Esophagus squamous epithelium (tissue), 5 donors: Measurements from ENCODE around the gene METTL24. TPM values are rescaled to one million over a fixed set of nuclear protein-coding genes. Genes with fewer than 3 reads are reported as not detected.

Source experiments
- DNase-seq: peaks from one replicate; lab custom pipeline; 2025; lab: John Stamatoyannopoulos, UW
- H3K27ac ChIP-seq, 4 donors: fragments of 200-600 bp; sonication (generic); one replicate each; pipeline ENCODE4 v1.5.1; 2016 to 2019; ENCODE audit warnings: mild to moderate bottlenecking in 1 of 4
- H3K27me3 ChIP-seq, 4 donors: fragments of 200-600 bp; sonication (generic); 1 replicate in 3 of 4; 2 replicates in 1 of 4; pipeline versions ENCODE4 v1.5.1 to v1.6.0; 2017 to 2021; ENCODE audit warnings: antibody characterized with exemption in 1 of 4
- H3K36me3 ChIP-seq, 3 donors: fragments of 200-600 bp; sonication (generic); one replicate each; pipeline ENCODE4 v1.5.1; 2016 to 2019
- H3K4me1 ChIP-seq, 3 donors: fragments of 200-600 bp; sonication (generic); one replicate each; pipeline ENCODE4 v1.5.1; 2017 to 2019
- H3K4me3 ChIP-seq, 4 donors: fragments of 200-600 bp; sonication (generic); 1 replicate in 3 of 4; 2 replicates in 1 of 4; pipeline ENCODE4 v1.5.1; 2016 to 2019; ENCODE audit warnings: mild to moderate bottlenecking in 2 of 4, moderate library complexity in 1 of 4
- H3K9me3 ChIP-seq, 3 donors: fragments of 200-600 bp; sonication (generic); one replicate each; pipeline ENCODE4 v1.5.1; 2016 to 2019
- CTCF ChIP-seq, 6 experiments: fragments of 450-650 bp in 4 of 6; fragments of 200-600 bp in 2 of 6; sonication (generic) in 2 of 6; IDR thresholded peaks; one replicate each; pipeline ENCODE4 v1.5.1; 2016 to 2019; ENCODE audit warnings: antibody characterized with exemption in 6 of 6, mild to moderate bottlenecking in 4 of 6, moderate library complexity in 4 of 6
- POLR2A ChIP-seq, 4 donors: fragments of 450-650 bp; IDR thresholded peaks; one replicate each; pipeline ENCODE4 v1.6.1; 2017; ENCODE audit warnings: antibody characterized with exemption in 4 of 4, mild to moderate bottlenecking in 4 of 4, moderate library complexity in 3 of 4
- WGBS, 2 donors: methylation state at CpG; one replicate each; pipeline ENCODE4 v1.1.5; 2018; 5-methylcytosine and 5-hydroxymethylcytosine counted together
- intact Hi-C: fragments of 100-400 bp; cut with DNase I; formaldehyde crosslinking; loops from one replicate; pipeline ENCODE4 v1.15.0; 2022
- total RNA-seq, 4 donors: library from RNA; depleted of rRNA; stranded (reverse); fragments of >200 nt; gene quantifications; one replicate each; pipeline ENCODE4 v1.1.0, GENCODE V29; 2016
- donor health status: DM: yes; HTN: yes; CAD: no.

Gene METTL24
- total RNA-seq, result 1 to 10 TPM in 1 of 4 donors, under 1 TPM in 2, not detected in 1; 0.57 to 4.0 (median 0.83) TPM

- Histone ChIP-seq H3K4me1 (peaks cover 0 to 36% (median 0%) of the 10 kb centered on the region in 3 donors), H3K36me3 (no peaks in the 10 kb centered on the region), H3K9me3 (no peaks in the 10 kb centered on the region), H3K4me3 (peak within 1 kb of the TSS; percentile 41 to 70 (median 56)), H3K27ac (peak within 1 kb of the TSS; percentile 73 to 92 (median 80)), H3K27me3 (peaks cover 0 to 61% (median 2%) of the 10 kb centered on the region in 4 donors)
- DNase-seq, result no peak
- intact Hi-C loops, result no loop called here
- WGBS, 2 donors, result 6 to 9% methylated on average over 8 of the region's 107 CpGs
- TF ChIP-seq CTCF (IDR thresholded peaks at IDR 0.05) (peak in 2 of 6 experiments; percentile 7 to 11), POLR2A (IDR thresholded peaks at IDR 0.05) (peak in 1 of 4 donors; percentile 13)
These were observed at the start of gene METTL24 for GRCh38 chr6:110357664-110358552. TSS of gene METTL24 (minus strand) at chr6:110358349. CDS start at chr6:110358272, 77 bp downstream.

GRCh38 chr6:110404607-110405006 is 46.5 kb upstream of the METTL24 start:
- Histone ChIP-seq H3K27me3 (no peaks in the 10 kb centered on the region), H3K4me3 (no peak overlapping the region), H3K27ac (no peak overlapping the region), H3K36me3 (no peaks in the 10 kb centered on the region), H3K9me3 (no peaks in the 10 kb centered on the region), H3K4me1 (peaks cover 0 to 7% (median 0%) of the 10 kb centered on the region in 3 donors)
- 55 to 71% methylated on average over 8 of the region's 8 CpGs for WGBS, 2 donors
- no peak for DNase-seq
- TF ChIP-seq POLR2A (IDR thresholded peaks at IDR 0.05), result no peak
- TF ChIP-seq CTCF (IDR thresholded peaks at IDR 0.05), result no peak
- intact Hi-C loops, result no loop called here

GRCh38 chr6:110401585-110402176 is 43.5 kb upstream of the METTL24 start:
- Histone ChIP-seq H3K4me3 (no peak overlapping the region), H3K36me3 (no peaks in the 10 kb centered on the region), H3K27ac (no peak overlapping the region), H3K27me3 (no peaks in the 10 kb centered on the region), H3K9me3 (no peaks in the 10 kb centered on the region), H3K4me1 (peaks cover 0 to 13% (median 0%) of the 10 kb centered on the region in 3 donors)
- 80 to 86% methylated on average over 4 of the region's 4 CpGs for WGBS, 2 donors
- TF ChIP-seq CTCF (IDR thresholded peaks at IDR 0.05), result no peak
- TF ChIP-seq POLR2A (IDR thresholded peaks at IDR 0.05), result no peak
- intact Hi-C loops, result no loop called here
- no peak for DNase-seq

- TF ChIP-seq POLR2A (IDR thresholded peaks at IDR 0.05), result no peak
- no peak for TF ChIP-seq CTCF (IDR thresholded peaks at IDR 0.05)
- Histone ChIP-seq H3K4me1 (peaks cover 0 to 16% (median 0%) of the 10 kb centered on the region in 3 donors), H3K27me3 (no peaks in the 10 kb centered on the region), H3K36me3 (no peaks in the 10 kb centered on the region), H3K9me3 (no peaks in the 10 kb centered on the region), H3K4me3 (peak overlapping the region; percentile 26 to 65 (median 42)), H3K27ac (no peak overlapping the region)
- 50 to 82% methylated on average over 3 to 8 of the region's 18 CpGs for WGBS, 2 donors
- no peak for DNase-seq
- intact Hi-C loops, result no loop called here
These were observed 42.1 kb upstream of the METTL24 start for GRCh38 chr6:110400208-110400607.
